GM18526 (cell line): ENCODE data around the gene COL4A3.

Experiments used
- POLR2A ChIP-seq: IDR thresholded peaks from 3 replicates; pipeline ENCODE4 v1.6.1; 2011; ENCODE audit not compliant: insufficient read length; ENCODE audit errors: extremely low read depth

The COL4A3 gene

GRCh38 chr2:227222292-227222691 lies 57.9 kb downstream of the COL4A3 start:
- no peak for TF ChIP-seq POLR2A

GRCh38 chr2:227228061-227228667 lies 63.7 kb downstream of the COL4A3 start:
- no peak for TF ChIP-seq POLR2A

- no peak for TF ChIP-seq POLR2A
Measured at GRCh38 chr2:227230151-227230550, 65.7 kb downstream of the COL4A3 start.

- TF ChIP-seq POLR2A, result no peak
Measured at GRCh38 chr2:227234429-227234828, 70.0 kb downstream of the COL4A3 start.

GRCh38 chr2:227237786-227238185 lies 73.4 kb downstream of the COL4A3 start:
- TF ChIP-seq POLR2A, result no peak

GRCh38 chr2:227238238-227239237 lies 74.1 kb downstream of the COL4A3 start:
- TF ChIP-seq POLR2A, result no peak

- TF ChIP-seq POLR2A, result no peak
Measured at GRCh38 chr2:227241005-227241404, 76.6 kb downstream of the COL4A3 start.

GRCh38 chr2:227248876-227249275 lies 84.5 kb downstream of the COL4A3 start:
- no peak for TF ChIP-seq POLR2A

GRCh38 chr2:227252831-227253230 lies 88.4 kb downstream of the COL4A3 start:
- TF ChIP-seq POLR2A, result no peak

GRCh38 chr2:227256605-227257004 lies 92.2 kb downstream of the COL4A3 start:
- no peak for TF ChIP-seq POLR2A

- no peak for TF ChIP-seq POLR2A
Measured at GRCh38 chr2:227257820-227258219, 93.4 kb downstream of the COL4A3 start.

- no peak for TF ChIP-seq POLR2A
Measured at GRCh38 chr2:227260041-227260440, 95.6 kb downstream of the COL4A3 start.

- no peak for TF ChIP-seq POLR2A
Measured at GRCh38 chr2:227267410-227268115, 103.1 kb downstream of the COL4A3 start.

GRCh38 chr2:227280895-227281294 lies 116.5 kb downstream of the COL4A3 start:
- no peak for TF ChIP-seq POLR2A

- no peak for TF ChIP-seq POLR2A
Measured at GRCh38 chr2:227285741-227286236, 121.4 kb downstream of the COL4A3 start.
